GM18499 (cell line): ENCODE data around the gene GTF2F2.

Experiments
- ATAC-seq: cut with Tn5 transposase; IDR thresholded peaks from one replicate; pipeline ENCODE4 v1.9.1; 2021; ENCODE audit warnings: moderate number of reproducible peaks; ENCODE audit not compliant: insufficient read depth, unreplicated experiment

Gene GTF2F2

GRCh38 chr13:45328661-45329111 is 208.4 kb downstream of the GTF2F2 start:
- ATAC-seq = no peak

- ATAC-seq = no peak
These were observed 210.9 kb downstream of the GTF2F2 start for GRCh38 chr13:45331123-45331619.

- no peak for ATAC-seq
These were observed 211.4 kb downstream of the GTF2F2 start for GRCh38 chr13:45331692-45332035.

- no peak for ATAC-seq
These were observed 211.9 kb downstream of the GTF2F2 start for GRCh38 chr13:45332036-45332830.

- no peak for ATAC-seq
These were observed 212.5 kb downstream of the GTF2F2 start for GRCh38 chr13:45332831-45333219.

GRCh38 chr13:45333251-45333976 is 213.1 kb downstream of the GTF2F2 start:
- no peak for ATAC-seq
